ENCODE results near the gene PRKN.

DNA sequence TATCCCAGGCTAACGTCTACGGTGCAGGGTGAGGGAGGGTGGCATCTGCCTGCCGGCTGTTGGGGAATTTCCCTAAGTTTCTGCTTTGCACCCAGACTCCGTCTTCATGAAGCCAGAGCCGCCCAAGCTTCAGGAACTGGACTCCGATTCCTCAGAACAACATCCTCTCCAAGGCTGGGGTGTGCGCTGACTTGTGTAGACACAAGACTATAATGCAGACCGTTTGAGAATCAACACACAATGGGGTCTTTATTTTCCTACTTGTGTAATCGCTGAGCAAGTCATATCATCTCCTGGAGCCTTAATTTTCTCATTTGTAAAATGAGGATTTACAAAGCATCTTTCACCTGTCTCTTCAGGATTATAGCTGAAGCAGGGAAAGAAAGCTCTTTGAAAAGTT is 1293.2 kb downstream of the PRKN start:
- TF ChIP-seq EZH2 (IDR thresholded peaks at IDR 0.05; ENCODE audit: borderline replicate concordance, low read depth, low read length, severe bottlenecking): no peak
- TF ChIP-seq CTCF (IDR thresholded peaks at IDR 0.05; ENCODE audit: borderline replicate concordance, extremely low read depth, low read length, poor library complexity, severe bottlenecking): no peak

All from DND-41 (cell line).